ENCODE measurements around the gene CBLN3.
A peak's percentile ranks its signal among the peaks of the same experiment; 100 is the strongest.
"Not testable (repeated sequence)": the region's sequence is repeated elsewhere in the genome, so short reads cannot be mapped to it uniquely, and the experiment has no call there.

The CBLN3 gene

GRCh38 chr14:24463017-24463883 lies 33.8 kb upstream of the CBLN3 start:
- TF ChIP-seq CTCF (IDR thresholded peaks at IDR 0.05; ENCODE audit: low read depth, low read length, missing control alignments), result no peak
- DNase-seq (ENCODE audit: low read depth), result peak; percentile 24
- H3K4me3 ChIP-seq (ENCODE audit: low read depth, low read length), result no peak overlapping the region

GRCh38 chr14:24461336-24461735 lies 31.9 kb upstream of the CBLN3 start:
- no peak for DNase-seq (ENCODE audit: low read depth)
- H3K4me3 ChIP-seq (ENCODE audit: low read depth, low read length), result no peak overlapping the region
- TF ChIP-seq CTCF (IDR thresholded peaks at IDR 0.05; ENCODE audit: low read depth, low read length, missing control alignments), result no peak

DNA sequence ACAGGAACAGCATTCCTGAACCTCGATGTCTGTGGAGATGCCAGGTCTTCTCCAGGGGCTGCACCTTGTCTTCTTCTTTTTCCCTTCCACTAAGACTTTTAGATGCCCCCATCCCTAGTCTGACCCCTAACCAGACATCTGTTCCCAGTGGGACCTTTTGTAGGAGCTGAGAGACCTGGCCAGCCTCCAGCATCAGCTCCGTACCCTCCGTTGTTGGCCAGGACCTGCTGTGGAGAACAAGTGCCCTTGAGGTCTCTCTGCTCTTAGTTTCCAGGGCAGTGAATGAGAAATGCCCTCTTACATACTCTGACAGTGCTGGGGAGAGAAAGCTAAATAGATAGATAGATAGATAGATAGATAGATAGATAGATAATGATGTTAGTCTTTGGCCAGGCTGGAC lies 29.9 kb upstream of the CBLN3 start:
- no peak for DNase-seq (ENCODE audit: low read depth)
- TF ChIP-seq CTCF (IDR thresholded peaks at IDR 0.05; ENCODE audit: low read depth, low read length, missing control alignments), result no peak
- H3K4me3 ChIP-seq (ENCODE audit: low read depth, low read length), result no peak overlapping the region

DNA sequence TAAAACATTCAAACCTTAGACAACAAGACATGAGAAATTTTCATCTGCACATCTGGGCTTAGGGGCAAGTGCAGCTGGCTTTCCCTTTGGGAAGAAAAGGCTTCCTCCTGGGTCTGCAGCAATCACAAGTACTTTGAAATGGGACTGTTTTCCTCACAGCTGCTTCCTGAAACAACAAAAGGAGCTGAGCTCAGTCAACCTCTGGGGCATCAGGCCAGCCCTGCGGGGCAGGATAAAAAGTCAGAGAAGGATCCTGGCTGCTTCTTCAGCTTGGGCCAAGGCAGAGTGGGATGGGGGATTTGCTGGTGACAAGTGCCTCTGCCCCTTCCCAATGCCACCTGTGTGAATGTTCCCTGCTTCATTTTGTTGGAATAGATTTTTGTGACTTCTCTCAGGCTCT lies 29.3 kb upstream of the CBLN3 start:
- no peak overlapping the region for H3K4me3 ChIP-seq (ENCODE audit: low read depth, low read length)
- no peak for DNase-seq (ENCODE audit: low read depth)
- TF ChIP-seq CTCF (IDR thresholded peaks at IDR 0.05; ENCODE audit: low read depth, low read length, missing control alignments), result no peak

DNA sequence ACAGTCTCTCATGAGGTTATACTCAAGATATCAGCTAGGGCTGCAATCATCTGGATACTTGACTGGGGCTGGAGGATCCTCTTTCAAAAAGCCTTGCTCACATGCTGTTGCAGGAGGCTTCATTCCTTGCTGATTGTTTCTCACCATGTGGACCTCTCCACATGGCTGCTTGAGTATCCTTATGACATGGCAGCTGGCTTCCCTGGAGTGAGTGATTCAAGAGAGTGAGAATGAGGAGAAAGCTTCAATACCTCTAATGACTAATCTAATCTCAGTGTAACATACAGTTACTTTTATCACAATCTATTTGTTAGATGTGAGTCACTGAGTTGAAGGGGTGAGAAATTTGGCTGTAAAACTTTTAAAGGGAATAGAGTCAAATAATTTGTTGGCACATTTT lies 27.5 kb upstream of the CBLN3 start:
- TF ChIP-seq CTCF (IDR thresholded peaks at IDR 0.05; ENCODE audit: low read depth, low read length, missing control alignments), result no peak
- no peak for DNase-seq (ENCODE audit: low read depth)
- H3K4me3 ChIP-seq (ENCODE audit: low read depth, low read length), result no peak overlapping the region

- not testable (repeated sequence) for H3K4me3 ChIP-seq (ENCODE audit: low read depth, low read length); DNase-seq (ENCODE audit: low read depth)
Observed at GRCh38 chr14:24450828-24451227, 21.4 kb upstream of the CBLN3 start.

- TF ChIP-seq CTCF (IDR thresholded peaks at IDR 0.05; ENCODE audit: low read depth, low read length, missing control alignments), result no peak
- no peak for DNase-seq (ENCODE audit: low read depth)
- peak overlapping the region; percentile 70 for H3K4me3 ChIP-seq (ENCODE audit: low read depth, low read length)
Observed at GRCh38 chr14:24443053-24443665, 13.7 kb upstream of the CBLN3 start.
